Measurements from ENCODE around the gene TMEM217.
"Not testable (repeated sequence)": the region's sequence is repeated elsewhere in the genome, so short reads cannot be mapped to it uniquely, and the experiment has no call there.

TMEM217 gene

DNA sequence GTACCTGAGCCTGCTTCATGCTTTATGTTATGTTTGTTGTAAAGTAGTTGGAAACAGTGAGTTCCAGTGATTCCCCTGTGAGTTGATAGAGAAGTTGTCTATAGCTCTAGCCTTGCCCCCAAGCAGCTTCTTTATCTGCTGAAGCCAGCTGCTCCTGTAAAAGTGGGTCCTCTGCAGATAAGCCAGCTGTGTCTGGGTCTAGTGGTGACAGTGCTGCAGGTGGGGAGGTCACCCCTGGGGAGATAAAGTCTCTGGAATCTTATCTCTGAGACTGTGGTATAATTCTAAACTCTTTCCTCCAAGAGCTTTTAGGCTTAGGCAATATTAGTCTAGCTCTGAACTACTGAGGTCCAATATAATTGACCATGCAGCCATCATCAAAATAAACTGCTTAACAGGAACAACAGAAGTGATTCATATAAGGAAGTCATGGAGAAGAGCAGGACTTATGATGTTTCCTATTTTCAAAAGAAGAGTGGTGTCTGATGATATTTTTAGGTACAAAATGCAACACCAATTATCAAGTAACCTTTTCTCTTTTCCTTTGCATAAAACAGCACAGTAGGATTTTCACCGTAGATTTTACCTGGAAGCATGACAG, 44.2 kb upstream of the TMEM217 start:
- DNase-seq (ENCODE audit: low read depth) = no peak
- TF ChIP-seq, protein P1, sequence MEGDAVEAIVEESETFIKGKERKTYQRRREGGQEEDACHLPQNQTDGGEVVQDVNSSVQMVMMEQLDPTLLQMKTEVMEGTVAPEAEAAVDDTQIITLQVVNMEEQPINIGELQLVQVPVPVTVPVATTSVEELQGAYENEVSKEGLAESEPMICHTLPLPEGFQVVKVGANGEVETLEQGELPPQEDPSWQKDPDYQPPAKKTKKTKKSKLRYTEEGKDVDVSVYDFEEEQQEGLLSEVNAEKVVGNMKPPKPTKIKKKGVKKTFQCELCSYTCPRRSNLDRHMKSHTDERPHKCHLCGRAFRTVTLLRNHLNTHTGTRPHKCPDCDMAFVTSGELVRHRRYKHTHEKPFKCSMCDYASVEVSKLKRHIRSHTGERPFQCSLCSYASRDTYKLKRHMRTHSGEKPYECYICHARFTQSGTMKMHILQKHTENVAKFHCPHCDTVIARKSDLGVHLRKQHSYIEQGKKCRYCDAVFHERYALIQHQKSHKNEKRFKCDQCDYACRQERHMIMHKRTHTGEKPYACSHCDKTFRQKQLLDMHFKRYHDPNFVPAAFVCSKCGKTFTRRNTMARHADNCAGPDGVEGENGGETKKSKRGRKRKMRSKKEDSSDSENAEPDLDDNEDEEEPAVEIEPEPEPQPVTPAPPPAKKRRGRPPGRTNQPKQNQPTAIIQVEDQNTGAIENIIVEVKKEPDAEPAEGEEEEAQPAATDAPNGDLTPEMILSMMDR (IDR thresholded peaks at IDR 0.05; ENCODE audit: low read depth, low read length, missing control alignments) = no peak

DNA sequence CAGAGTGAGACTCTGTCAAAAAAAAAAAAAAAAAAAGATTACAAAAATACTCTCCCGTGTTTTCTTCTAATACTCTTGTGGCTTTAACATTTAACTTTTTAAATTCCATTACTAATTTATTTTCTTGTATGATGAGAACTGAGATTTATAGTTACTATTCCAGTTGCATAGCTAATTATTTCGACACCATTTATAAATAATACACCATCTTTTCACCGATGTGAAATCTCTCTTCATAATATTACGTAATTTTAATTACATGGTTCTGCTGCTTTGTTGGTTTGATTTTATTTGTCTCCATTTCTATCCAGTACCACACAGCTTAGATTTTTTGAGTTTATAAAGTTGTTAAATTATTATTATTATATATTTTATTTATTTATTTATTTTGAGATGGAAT, 42.0 kb upstream of the TMEM217 start:
- no peak for DNase-seq (ENCODE audit: low read depth)
- TF ChIP-seq, protein P1 (IDR thresholded peaks at IDR 0.05; ENCODE audit: low read depth, low read length, missing control alignments) = no peak
- H3K4me3 ChIP-seq (ENCODE audit: low read depth, low read length) = no peak overlapping the region

More for the DNA sequence above, 44.2 kb upstream of the TMEM217 start:
- H3K4me3 ChIP-seq (ENCODE audit: low read depth, low read length) = no peak overlapping the region

DNA sequence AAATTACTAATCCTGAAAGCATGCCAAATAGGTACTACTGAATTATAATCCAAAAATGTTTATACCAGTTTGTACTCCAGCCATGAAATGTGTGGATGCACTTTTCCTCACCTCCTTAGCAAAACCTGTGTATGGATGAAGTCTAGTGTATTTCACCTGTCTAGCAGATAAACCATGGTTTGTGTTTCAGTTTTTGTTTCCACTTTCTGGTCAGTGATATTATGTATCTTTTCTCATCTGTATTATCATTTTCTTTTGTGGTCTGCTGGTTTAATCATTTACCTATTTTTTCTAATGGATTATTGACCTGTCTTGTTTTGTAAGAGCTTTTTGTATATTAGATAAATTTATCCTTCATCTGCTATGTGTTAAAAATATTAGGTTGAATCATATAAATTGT, 41.0 kb upstream of the TMEM217 start:
- DNase-seq (ENCODE audit: low read depth) = no peak
- no peak overlapping the region for H3K4me3 ChIP-seq (ENCODE audit: low read depth, low read length)
- TF ChIP-seq, protein P1 (IDR thresholded peaks at IDR 0.05; ENCODE audit: low read depth, low read length, missing control alignments) = no peak

DNA sequence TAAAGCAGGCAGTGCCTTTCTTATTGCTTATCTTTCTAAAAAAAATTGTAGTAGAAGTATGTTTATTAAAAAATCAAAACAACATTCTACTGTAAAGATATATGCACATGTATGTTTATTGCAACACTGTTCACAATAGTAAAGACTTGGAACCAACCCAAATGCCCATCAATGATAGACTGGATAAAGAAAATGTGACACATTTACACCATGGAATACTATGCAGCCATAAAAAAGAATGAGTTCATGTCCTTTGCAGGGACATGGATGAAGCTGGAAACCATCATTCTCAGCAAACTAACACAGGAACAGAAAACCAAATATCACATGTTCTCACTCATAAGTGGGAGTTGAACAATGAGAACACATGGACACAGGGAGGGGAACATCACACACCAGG, 39.7 kb upstream of the TMEM217 start:
- DNase-seq (ENCODE audit: low read depth); H3K4me3 ChIP-seq (ENCODE audit: low read depth, low read length): not testable (repeated sequence)

GRCh38 chr6:37293426-37293825, 35.5 kb upstream of the TMEM217 start:
- H3K4me3 ChIP-seq (ENCODE audit: low read depth, low read length) = no peak overlapping the region
- TF ChIP-seq, protein P1 (IDR thresholded peaks at IDR 0.05; ENCODE audit: low read depth, low read length, missing control alignments) = no peak
- no peak for DNase-seq (ENCODE audit: low read depth)

DNA sequence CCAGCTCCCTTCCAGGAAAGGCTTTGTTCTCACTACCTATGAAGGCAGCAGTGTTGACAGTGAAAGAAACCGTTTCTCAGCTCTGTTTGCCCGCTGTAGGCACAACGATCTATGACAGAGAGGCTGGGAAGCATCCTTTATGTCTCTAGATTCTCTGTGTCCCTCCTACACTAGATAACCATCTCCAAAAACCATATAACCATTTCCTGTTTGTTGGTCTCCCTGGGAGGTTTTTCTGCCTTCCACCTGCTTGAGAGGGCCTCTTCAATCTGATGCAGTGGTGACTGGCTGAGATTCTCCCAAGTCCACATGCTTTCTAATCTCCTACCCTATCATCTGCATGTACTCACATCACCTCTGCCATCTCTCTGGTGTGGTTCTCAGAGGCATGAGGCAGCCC, 32.0 kb upstream of the TMEM217 start:
- H3K4me3 ChIP-seq (ENCODE audit: low read depth, low read length) = no peak overlapping the region
- TF ChIP-seq, protein P1 (IDR thresholded peaks at IDR 0.05; ENCODE audit: low read depth, low read length, missing control alignments) = no peak
- no peak for DNase-seq (ENCODE audit: low read depth)

DNA sequence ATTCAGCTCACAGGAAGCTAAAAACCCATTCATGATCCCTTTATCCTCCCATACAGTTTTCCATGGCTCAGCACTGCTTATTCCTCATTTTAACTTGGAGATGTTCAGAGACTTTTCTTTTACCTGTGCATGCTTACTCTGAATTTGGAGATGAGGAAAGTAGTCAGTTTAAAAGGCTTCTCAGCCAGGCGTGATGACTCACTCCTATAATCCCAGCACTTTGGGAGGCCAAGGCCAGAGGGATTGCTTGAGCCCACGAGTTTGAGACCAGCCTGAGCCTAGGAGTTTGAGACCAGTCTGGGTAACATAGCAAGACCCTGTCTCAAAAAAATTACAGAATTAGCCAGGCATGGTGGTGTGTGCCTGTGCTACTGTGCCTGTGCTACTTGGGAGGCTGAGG, 30.3 kb upstream of the TMEM217 start:
- no peak for DNase-seq (ENCODE audit: low read depth)
- H3K4me3 ChIP-seq (ENCODE audit: low read depth, low read length) = no peak overlapping the region
- TF ChIP-seq, protein P1 (IDR thresholded peaks at IDR 0.05; ENCODE audit: low read depth, low read length, missing control alignments) = no peak
